GM23338 (cell line): ENCODE results near the gene EDA. TPM values are rescaled to one million over a fixed set of nuclear protein-coding genes. Genes with fewer than 3 reads are reported as not detected.

Experiments
- ATAC-seq: fragments of 200-7000 bp; cut with Tn5 transposase; 3 replicates; pipeline ENCODE4 v1.9.1; 2020
- DNase-seq: peaks from one replicate; pipeline ENCODE4 v3.0.0-alpha.2; 2015; ENCODE audit warnings: low spot score
- H2AFZ ChIP-seq: fragments of 200-600 bp; sonication (generic); 2 replicates; pipeline ENCODE4 v1.8.0; 2016; ENCODE audit warnings: antibody characterized with exemption, mild to moderate bottlenecking, moderate library complexity
- H3F3A ChIP-seq: fragments of 200-600 bp; sonication (generic); replicated peaks from 2 replicates; pipeline ENCODE4 v1.8.0; 2017; ENCODE audit warnings: antibody characterized with exemption, mixed run types, low read depth
- H3K27ac ChIP-seq: fragments of 200-600 bp; sonication (generic); 2 replicates; pipeline ENCODE4 v1.6.1; 2016; ENCODE audit warnings: low read depth
- H3K27me3 ChIP-seq: fragments of 200-600 bp; sonication (generic); 2 replicates; pipeline ENCODE4 v1.8.0; 2016; ENCODE audit warnings: mild to moderate bottlenecking, mixed run types, moderate library complexity; ENCODE audit not compliant: insufficient read depth
- H3K36me3 ChIP-seq: fragments of 200-600 bp; sonication (generic); 2 replicates; pipeline ENCODE4 v1.8.0; 2016; ENCODE audit warnings: mild to moderate bottlenecking; ENCODE audit not compliant: insufficient read depth
- H3K4me1 ChIP-seq: fragments of 200-600 bp; sonication (generic); 2 replicates; pipeline ENCODE4 v1.8.0; 2016; ENCODE audit warnings: mild to moderate bottlenecking, moderate library complexity; ENCODE audit not compliant: insufficient read depth
- H3K4me2 ChIP-seq: fragments of 200-600 bp; sonication (generic); 2 replicates; pipeline ENCODE4 v1.7.1; 2017; ENCODE audit warnings: mixed run types
- H3K4me3 ChIP-seq: fragments of 200-600 bp; sonication (generic); 2 replicates; pipeline ENCODE4 v1.6.1; 2016; ENCODE audit warnings: mixed run types
- H3K79me2 ChIP-seq: fragments of 200-600 bp; sonication (generic); replicated peaks from 2 replicates; pipeline ENCODE4 v1.8.0; 2017; ENCODE audit warnings: mild to moderate bottlenecking; ENCODE audit not compliant: insufficient read depth
- H3K9me2 ChIP-seq: fragments of 200-600 bp; sonication (generic); 2 replicates; pipeline ENCODE4 v1.8.0; 2017; ENCODE audit not compliant: insufficient read depth
- H4K20me1 ChIP-seq: fragments of 200-600 bp; sonication (generic); replicated peaks from 2 replicates; pipeline ENCODE4 v1.8.0; 2017; ENCODE audit warnings: mild to moderate bottlenecking; ENCODE audit not compliant: insufficient read depth
- H3K27ac Mint-ChIP-seq: 2 replicates; pipeline ENCODE4 v1.8.0; 2020; ENCODE audit warnings: inconsistent platforms, mild to moderate bottlenecking, moderate library complexity, mixed read lengths
- H3K27me3 Mint-ChIP-seq: 3 replicates; pipeline ENCODE4 v1.8.0; 2022; ENCODE audit warnings: low read depth, mild to moderate bottlenecking, moderate library complexity, mixed read lengths, inconsistent platforms; ENCODE audit not compliant: insufficient read depth, poor library complexity
- H3K36me3 Mint-ChIP-seq: 3 replicates; pipeline ENCODE4 v1.8.0; 2021; ENCODE audit warnings: low read depth, mild to moderate bottlenecking, inconsistent platforms, moderate library complexity, mixed read lengths
- H3K4me1 Mint-ChIP-seq: 3 replicates; pipeline ENCODE4 v1.8.0; 2020; ENCODE audit warnings: mild to moderate bottlenecking, inconsistent platforms, mixed read lengths
- H3K4me3 Mint-ChIP-seq: 3 replicates; pipeline ENCODE4 v1.8.0; 2021; ENCODE audit warnings: moderate library complexity, mild to moderate bottlenecking, inconsistent platforms, mixed read lengths
- H3K9me3 Mint-ChIP-seq: 3 replicates; pipeline ENCODE4 v1.8.0; 2020; ENCODE audit warnings: moderate library complexity, mild to moderate bottlenecking, inconsistent platforms, mixed read lengths
- CREB1 ChIP-seq: fragments of 250-450 bp; sonication (Bioruptor Pico); IDR thresholded peaks from 2 replicates; pipeline ENCODE4 v1.5.0; 2020; ENCODE audit warnings: low read depth, mild to moderate bottlenecking, moderate library complexity
- CTCF ChIP-seq, 2 experiments: fragments of 200-600 bp in 1 of 2; sonication (generic) in 1 of 2; conservative IDR thresholded peaks; 2 replicates each; pipeline versions ENCODE4 v1.5.1 to v1.6.1; 2016 to 2017; ENCODE audit warnings: antibody characterized with exemption in 2 of 2, low read depth in 2 of 2, mild to moderate bottlenecking in 2 of 2, moderate library complexity in 1 of 2
- ETS1 ChIP-seq: IDR thresholded peaks from 2 replicates; pipeline ENCODE4 v1.6.1; 2016; ENCODE audit warnings: antibody characterized with exemption
- EZH2 ChIP-seq: fragments of 200-600 bp; sonication (generic); IDR thresholded peaks from one replicate; pipeline ENCODE4 v1.8.0; 2017; ENCODE audit warnings: antibody characterized with exemption, mild to moderate bottlenecking, low read depth; ENCODE audit not compliant: unreplicated experiment
- EZH2phosphoT487 ChIP-seq: fragments of 200-600 bp; sonication (generic); IDR thresholded peaks from one replicate; pipeline ENCODE4 v1.8.1; 2018; ENCODE audit warnings: antibody characterized with exemption; ENCODE audit not compliant: unreplicated experiment
- JUNB ChIP-seq: IDR thresholded peaks from one replicate; pipeline ENCODE4 v1.6.1; 2016; ENCODE audit warnings: antibody characterized with exemption; ENCODE audit not compliant: unreplicated experiment
- NANOG ChIP-seq: IDR thresholded peaks from 2 replicates; pipeline ENCODE4 v1.6.1; 2016; ENCODE audit warnings: antibody characterized with exemption, borderline replicate concordance
- POLR2AphosphoS5 ChIP-seq: IDR thresholded peaks from 2 replicates; pipeline ENCODE4 v1.6.1; 2016; ENCODE audit warnings: antibody characterized with exemption, low read depth
- REST ChIP-seq: IDR thresholded peaks from one replicate; pipeline ENCODE4 v1.6.1; 2018; ENCODE audit warnings: antibody characterized with exemption; ENCODE audit not compliant: unreplicated experiment
- STAT1 ChIP-seq: IDR thresholded peaks from one replicate; pipeline ENCODE4 v1.6.1; 2016; ENCODE audit warnings: antibody characterized with exemption; ENCODE audit not compliant: unreplicated experiment
- ZNF114 ChIP-seq: fragments of 250-450 bp; sonication (Bioruptor Pico); IDR thresholded peaks from 2 replicates; pipeline ENCODE4 v1.5.0; 2020; ENCODE audit warnings: mild to moderate bottlenecking, moderate library complexity
- ZNF331 ChIP-seq: fragments of 250-450 bp; sonication (Bioruptor Pico); IDR thresholded peaks from 2 replicates; pipeline ENCODE4 v1.5.0; 2020; ENCODE audit warnings: low read depth, mild to moderate bottlenecking, moderate library complexity
- ZNF462 ChIP-seq: fragments of 250-450 bp; sonication (Bioruptor Pico); IDR thresholded peaks from 2 replicates; pipeline ENCODE4 v1.5.0; 2020; ENCODE audit warnings: mild to moderate bottlenecking, moderate library complexity
- polyA plus RNA-seq: library from polyadenylated mRNA; unstranded; fragments of >200 nt; fragmentation: Nextera tagmentation; extraction: Ambion mirVana; gene quantifications from 2 replicates; pipeline ENCODE4 v1.2.1, GENCODE V29; 2016
- total RNA-seq: library from RNA; depleted of rRNA; stranded (reverse); fragments of >200 nt; shearing (Covaris generic); gene quantifications from 2 replicates; pipeline ENCODE4 v1.2.3, GENCODE V29; 2014

EDA gene
- total and polyA plus RNA-seq, 2 experiments from 2014 or later: 6.6 to 19.6 TPM

GRCh38 chrX:70001269-70001668 lies 385.4 kb downstream of the EDA start:
- no peaks in the 10 kb centered on the region for H3K9me2 ChIP-seq
- no peaks in the 10 kb centered on the region for H3K36me3 ChIP-seq
- no peak overlapping the region for H3K27ac ChIP-seq
- no peak overlapping the region for H3K4me3 Mint-ChIP-seq
- no peak for ATAC-seq
- H2AFZ ChIP-seq: no peak overlapping the region
- no peaks in the 10 kb centered on the region for H4K20me1 ChIP-seq
- TF ChIP-seq ZNF462 (CRISPR knock-in tag) (no peak), POLR2AphosphoS5 (no peak), NANOG (no peak), EZH2phosphoT487 (no peak), STAT1 (no peak), ZNF114 (CRISPR knock-in tag) (no peak), REST (no peak), CREB1 (CRISPR knock-in tag) (no peak), JUNB (no peak), EZH2 (no peak), ETS1 (no peak), ZNF331 (CRISPR knock-in tag) (no peak), CTCF (conservative IDR thresholded peaks at IDR 0.05; ENCODE audit: low read depth in 2 of 2) (no peak)
- DNase-seq: no peak
- H3K27me3 ChIP-seq: no peaks in the 10 kb centered on the region
- H3K9me3 Mint-ChIP-seq: peaks cover 12% of the 10 kb centered on the region
- no peak overlapping the region for H3K4me3 ChIP-seq
- no peak overlapping the region for H3K4me2 ChIP-seq
- H3K4me1 Mint-ChIP-seq: no peaks in the 10 kb centered on the region
- H3K27ac Mint-ChIP-seq: no peak overlapping the region
- H3K27me3 Mint-ChIP-seq: no peaks in the 10 kb centered on the region
- H3K79me2 ChIP-seq: no peaks in the 10 kb centered on the region
- H3F3A ChIP-seq: no peaks in the 10 kb centered on the region
- H3K36me3 Mint-ChIP-seq: peaks cover 16% of the 10 kb centered on the region
- no peaks in the 10 kb centered on the region for H3K4me1 ChIP-seq
